Neural crest cell (in vitro differentiated cells): Measurements from ENCODE around the gene ACAT2. TPM values are rescaled to one million over a fixed set of nuclear protein-coding genes. Genes with fewer than 3 reads are reported as not detected.

Experiments
- DNase-seq: peaks from one replicate; pipeline ENCODE4 v3.0.0; 2021; ENCODE audit warnings: low read depth, mixed read lengths, low spot score
- H3K27ac Mint-ChIP-seq: one replicate; pipeline ENCODE4 v1.8.0; 2021; ENCODE audit warnings: mild to moderate bottlenecking, mixed read lengths; ENCODE audit not compliant: unreplicated experiment
- H3K27me3 Mint-ChIP-seq: 2 replicates; pipeline ENCODE4 v1.8.0; 2021; ENCODE audit warnings: low read depth, mild to moderate bottlenecking, mixed read lengths
- H3K36me3 Mint-ChIP-seq: 2 replicates; pipeline ENCODE4 v1.8.0; 2021; ENCODE audit warnings: low read depth, mild to moderate bottlenecking, mixed read lengths
- H3K4me1 Mint-ChIP-seq: 2 replicates; pipeline ENCODE4 v1.8.0; 2021; ENCODE audit warnings: mixed read lengths
- H3K4me3 Mint-ChIP-seq: one replicate; pipeline ENCODE4 v1.8.0; 2021; ENCODE audit warnings: mild to moderate bottlenecking, mixed read lengths
- H3K9me3 Mint-ChIP-seq: 2 replicates; pipeline ENCODE4 v1.8.0; 2021; ENCODE audit warnings: mixed read lengths
- total RNA-seq: library from RNA; stranded (reverse); gene quantifications from 2 replicates; pipeline ENCODE4 v1.2.1, GENCODE V29; 2021
- TF ChIP-seq, protein P1 (sequence below): fragments of 200-600 bp; sonication (generic); conservative IDR thresholded peaks from 2 replicates; pipeline ENCODE4 v1.5.0; 2021; ENCODE audit warnings: antibody characterized with exemption, mild to moderate bottlenecking

Gene ACAT2
- total RNA-seq, 1 donor from 2014 or later = 443 TPM

DNA sequence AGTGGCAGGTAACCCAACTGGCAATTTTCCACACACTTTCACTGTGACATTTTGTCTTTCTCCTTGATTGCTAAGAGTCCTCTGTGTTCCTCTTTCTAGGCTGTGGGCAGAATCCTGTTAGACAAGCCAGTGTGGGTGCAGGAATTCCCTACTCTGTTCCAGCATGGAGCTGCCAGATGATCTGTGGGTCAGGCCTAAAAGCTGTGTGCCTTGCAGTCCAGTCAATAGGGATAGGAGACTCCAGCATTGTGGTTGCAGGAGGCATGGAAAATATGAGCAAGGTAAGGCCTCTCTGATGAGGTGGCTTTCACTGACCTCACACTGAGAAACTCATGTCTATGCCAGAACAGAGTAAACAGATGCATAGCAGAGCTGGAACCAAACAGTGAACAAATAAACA lies 5.1 kb downstream of the ACAT2 start:
- H3K4me1 Mint-ChIP-seq = peaks cover 51% of the 10 kb centered on the region
- peaks cover 5% of the 10 kb centered on the region for H3K9me3 Mint-ChIP-seq
- TF ChIP-seq, protein P1, sequence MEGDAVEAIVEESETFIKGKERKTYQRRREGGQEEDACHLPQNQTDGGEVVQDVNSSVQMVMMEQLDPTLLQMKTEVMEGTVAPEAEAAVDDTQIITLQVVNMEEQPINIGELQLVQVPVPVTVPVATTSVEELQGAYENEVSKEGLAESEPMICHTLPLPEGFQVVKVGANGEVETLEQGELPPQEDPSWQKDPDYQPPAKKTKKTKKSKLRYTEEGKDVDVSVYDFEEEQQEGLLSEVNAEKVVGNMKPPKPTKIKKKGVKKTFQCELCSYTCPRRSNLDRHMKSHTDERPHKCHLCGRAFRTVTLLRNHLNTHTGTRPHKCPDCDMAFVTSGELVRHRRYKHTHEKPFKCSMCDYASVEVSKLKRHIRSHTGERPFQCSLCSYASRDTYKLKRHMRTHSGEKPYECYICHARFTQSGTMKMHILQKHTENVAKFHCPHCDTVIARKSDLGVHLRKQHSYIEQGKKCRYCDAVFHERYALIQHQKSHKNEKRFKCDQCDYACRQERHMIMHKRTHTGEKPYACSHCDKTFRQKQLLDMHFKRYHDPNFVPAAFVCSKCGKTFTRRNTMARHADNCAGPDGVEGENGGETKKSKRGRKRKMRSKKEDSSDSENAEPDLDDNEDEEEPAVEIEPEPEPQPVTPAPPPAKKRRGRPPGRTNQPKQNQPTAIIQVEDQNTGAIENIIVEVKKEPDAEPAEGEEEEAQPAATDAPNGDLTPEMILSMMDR = no peak
- DNase-seq = no peak
- no peaks in the 10 kb centered on the region for H3K27me3 Mint-ChIP-seq
- H3K36me3 Mint-ChIP-seq = peaks cover 70% of the 10 kb centered on the region
- H3K27ac Mint-ChIP-seq = peak overlapping the region; percentile 36
- peak overlapping the region; percentile 49 for H3K4me3 Mint-ChIP-seq

DNA sequence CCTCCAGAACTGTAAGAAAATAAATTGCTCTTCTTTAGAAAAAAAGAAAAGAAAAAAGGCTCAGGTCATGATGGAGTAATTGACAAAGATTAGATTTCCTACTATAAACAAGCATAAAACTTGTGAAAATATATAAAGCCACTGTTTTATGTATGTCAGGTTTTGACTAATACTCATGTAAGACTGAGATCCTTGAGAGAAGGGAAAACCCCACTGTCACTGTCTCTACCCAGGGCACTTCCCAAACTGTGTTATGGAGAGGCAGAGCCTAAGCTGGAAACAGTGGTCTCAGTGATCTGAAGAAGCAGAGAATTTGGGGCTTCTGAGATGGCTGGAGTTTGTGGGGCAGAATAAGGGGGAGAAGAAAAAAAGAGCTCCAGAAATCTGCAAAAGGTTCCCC lies 7.6 kb downstream of the ACAT2 start:
- TF ChIP-seq, protein P1 = no peak
- peaks cover 5% of the 10 kb centered on the region for H3K9me3 Mint-ChIP-seq
- no peak for DNase-seq
- no peak overlapping the region for H3K27ac Mint-ChIP-seq
- no peak overlapping the region for H3K4me3 Mint-ChIP-seq
- no peaks in the 10 kb centered on the region for H3K27me3 Mint-ChIP-seq
- H3K4me1 Mint-ChIP-seq = peaks cover 40% of the 10 kb centered on the region
- H3K36me3 Mint-ChIP-seq = peaks cover 68% of the 10 kb centered on the region

DNA sequence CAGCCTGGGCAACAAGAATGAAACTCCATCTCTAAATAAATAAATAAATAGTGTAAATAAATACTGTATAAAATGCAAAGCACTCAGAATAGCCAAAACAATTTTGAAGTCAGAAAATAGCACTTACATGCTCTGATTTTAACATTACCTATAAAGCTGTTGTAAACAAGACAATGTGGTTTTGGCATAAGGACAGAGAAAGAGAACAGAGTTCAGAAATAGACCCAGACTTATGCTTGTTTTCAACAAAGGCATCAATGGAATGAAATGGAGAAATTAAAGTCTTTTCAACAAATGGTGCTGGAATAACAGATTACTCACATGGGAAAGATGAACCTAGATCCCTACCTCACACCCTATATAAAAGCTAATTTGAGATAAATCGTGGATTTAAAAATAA lies 10.4 kb downstream of the ACAT2 start:
- TF ChIP-seq, protein P1 = no peak
- Mint-ChIP-seq H3K9me3 (peaks cover 5% of the 10 kb centered on the region), H3K27me3 (no peaks in the 10 kb centered on the region), H3K4me3 (no peak overlapping the region), H3K36me3 (peaks cover 64% of the 10 kb centered on the region), H3K27ac (no peak overlapping the region), H3K4me1 (peaks cover 17% of the 10 kb centered on the region)
- no peak for DNase-seq

DNA sequence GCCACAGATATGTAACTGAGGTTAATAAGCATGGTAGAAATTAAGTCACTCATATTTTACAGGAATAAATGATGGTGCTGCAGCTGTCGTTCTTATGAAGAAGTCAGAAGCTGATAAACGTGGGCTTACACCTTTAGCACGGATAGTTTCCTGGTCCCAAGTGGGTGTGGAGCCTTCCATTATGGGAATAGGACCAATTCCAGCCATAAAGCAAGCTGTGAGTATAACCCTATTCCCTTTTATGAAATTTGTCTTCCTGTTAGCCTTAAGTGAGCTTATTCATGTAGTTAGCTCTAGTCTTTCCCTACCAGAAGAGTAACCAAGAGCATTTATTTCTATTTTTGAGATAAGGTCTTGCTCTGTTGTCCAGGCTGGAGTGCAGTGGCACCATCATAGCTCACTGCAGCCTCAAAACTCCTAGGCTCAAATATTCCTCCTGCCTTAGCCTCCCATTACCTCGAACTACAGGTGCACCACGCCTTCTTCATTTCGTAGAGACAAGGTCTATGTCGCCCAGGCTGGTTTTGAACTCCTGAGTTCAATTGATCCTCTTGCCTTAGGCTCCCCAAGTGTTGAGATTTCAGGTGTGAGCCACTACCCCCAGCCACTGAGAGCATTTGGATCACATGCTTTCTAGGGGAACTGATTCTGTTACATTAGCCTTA lies 15.5 kb downstream of the ACAT2 start:
- Mint-ChIP-seq H3K4me3 (no peak overlapping the region), H3K27ac (no peak overlapping the region), H3K36me3 (peaks cover 35% of the 10 kb centered on the region), H3K27me3 (no peaks in the 10 kb centered on the region), H3K9me3 (no peaks in the 10 kb centered on the region), H3K4me1 (peaks cover 10% of the 10 kb centered on the region)
- TF ChIP-seq, protein P1 = no peak
- DNase-seq = no peak

DNA sequence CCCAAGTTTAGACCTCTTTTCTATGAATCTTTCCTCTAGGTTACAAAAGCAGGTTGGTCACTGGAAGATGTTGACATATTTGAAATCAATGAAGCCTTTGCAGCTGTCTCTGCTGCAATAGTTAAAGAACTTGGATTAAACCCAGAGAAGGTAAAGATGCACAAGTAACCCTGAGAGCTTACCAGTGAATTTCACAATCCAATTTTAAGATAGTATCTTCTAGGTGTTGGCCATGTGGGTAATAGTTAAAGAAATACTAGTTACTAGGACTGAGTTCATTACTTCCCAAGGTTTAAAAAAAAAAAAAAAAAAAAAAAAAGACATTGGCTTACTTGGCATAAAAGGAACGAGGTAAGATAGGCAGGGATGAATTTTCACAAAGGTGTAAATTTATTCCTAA lies 16.3 kb downstream of the ACAT2 start:
- Mint-ChIP-seq H3K27me3 (no peaks in the 10 kb centered on the region), H3K36me3 (peaks cover 42% of the 10 kb centered on the region), H3K4me1 (peaks cover 18% of the 10 kb centered on the region), H3K4me3 (no peak overlapping the region), H3K9me3 (no peaks in the 10 kb centered on the region), H3K27ac (no peak overlapping the region)
- TF ChIP-seq, protein P1 = no peak
- no peak for DNase-seq
